ENCODE results near the gene KHSRP. TPM values are rescaled to one million over a fixed set of nuclear protein-coding genes. Genes with fewer than 3 reads are reported as not detected.

The KHSRP gene
- total RNA-seq, 1 donor from 2014 or later: 102 TPM

DNA sequence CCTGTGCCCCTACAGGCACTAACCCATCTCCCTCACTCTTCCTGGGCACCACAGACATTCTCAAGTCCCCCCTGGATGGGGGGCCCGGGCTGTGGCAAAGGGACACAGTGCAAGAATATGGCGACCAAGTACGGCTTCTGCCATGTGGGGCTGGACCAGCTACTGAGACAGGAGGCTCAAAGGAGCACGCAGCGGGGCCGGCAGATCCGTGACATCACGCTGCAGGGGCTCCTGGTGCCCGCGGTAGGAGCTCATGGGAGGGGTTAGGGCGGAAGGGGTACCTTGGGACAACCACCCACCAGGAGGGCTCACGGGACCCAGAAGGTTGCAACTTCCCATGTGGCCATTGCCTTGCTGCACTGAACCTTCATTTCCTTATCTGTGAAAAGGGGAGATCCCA lies 28.3 kb downstream of the KHSRP start:
- no peak for DNase-seq (ENCODE audit: extremely low spot score in 2 of 2)
- H3K27me3 ChIP-seq: no peaks in the 10 kb centered on the region
- TF ChIP-seq POLR2AphosphoS5 (IDR thresholded peaks at IDR 0.05; ENCODE audit: insufficient read depth in 1 of 2, low read depth in 1 of 2) (no peak), POLR2A (IDR thresholded peaks at IDR 0.05) (no peak)
- TF ChIP-seq, protein P1, sequence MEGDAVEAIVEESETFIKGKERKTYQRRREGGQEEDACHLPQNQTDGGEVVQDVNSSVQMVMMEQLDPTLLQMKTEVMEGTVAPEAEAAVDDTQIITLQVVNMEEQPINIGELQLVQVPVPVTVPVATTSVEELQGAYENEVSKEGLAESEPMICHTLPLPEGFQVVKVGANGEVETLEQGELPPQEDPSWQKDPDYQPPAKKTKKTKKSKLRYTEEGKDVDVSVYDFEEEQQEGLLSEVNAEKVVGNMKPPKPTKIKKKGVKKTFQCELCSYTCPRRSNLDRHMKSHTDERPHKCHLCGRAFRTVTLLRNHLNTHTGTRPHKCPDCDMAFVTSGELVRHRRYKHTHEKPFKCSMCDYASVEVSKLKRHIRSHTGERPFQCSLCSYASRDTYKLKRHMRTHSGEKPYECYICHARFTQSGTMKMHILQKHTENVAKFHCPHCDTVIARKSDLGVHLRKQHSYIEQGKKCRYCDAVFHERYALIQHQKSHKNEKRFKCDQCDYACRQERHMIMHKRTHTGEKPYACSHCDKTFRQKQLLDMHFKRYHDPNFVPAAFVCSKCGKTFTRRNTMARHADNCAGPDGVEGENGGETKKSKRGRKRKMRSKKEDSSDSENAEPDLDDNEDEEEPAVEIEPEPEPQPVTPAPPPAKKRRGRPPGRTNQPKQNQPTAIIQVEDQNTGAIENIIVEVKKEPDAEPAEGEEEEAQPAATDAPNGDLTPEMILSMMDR (IDR thresholded peaks at IDR 0.05): no peak
- H3K36me3 ChIP-seq: no peaks in the 10 kb centered on the region
- peaks cover 15% of the 10 kb centered on the region for H3K4me1 ChIP-seq
- intact Hi-C loops (cut with DNase I): no loop called here
- no peaks in the 10 kb centered on the region for H3K9me3 ChIP-seq
- H3K27ac ChIP-seq: no peak overlapping the region
- no peak overlapping the region for H3K4me3 ChIP-seq

DNA sequence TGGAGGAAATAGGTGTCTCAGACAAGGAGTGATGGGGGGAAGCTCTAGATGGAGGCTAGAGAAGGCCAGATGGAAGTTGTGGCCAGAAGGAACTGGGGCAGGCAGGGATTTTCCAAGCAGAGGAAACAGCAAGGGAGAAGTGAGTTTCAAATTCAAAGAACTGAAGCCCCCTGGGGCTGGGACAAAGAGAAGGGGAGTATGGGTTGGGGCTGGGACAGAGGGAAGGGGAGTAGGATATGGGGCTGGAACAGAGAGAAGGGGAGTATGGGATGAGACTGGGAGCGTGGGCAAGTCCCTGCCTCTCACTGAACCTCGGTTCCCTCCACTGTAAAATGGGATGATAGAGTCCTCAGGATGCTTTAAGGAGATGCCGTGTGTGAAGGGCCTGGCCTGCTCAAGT lies 29.8 kb downstream of the KHSRP start:
- TF ChIP-seq POLR2A (IDR thresholded peaks at IDR 0.05): no peak
- TF ChIP-seq, protein P1 (IDR thresholded peaks at IDR 0.05): no peak
- no peak for TF ChIP-seq POLR2AphosphoS5 (IDR thresholded peaks at IDR 0.05; ENCODE audit: insufficient read depth in 1 of 2, low read depth in 1 of 2)
- no peaks in the 10 kb centered on the region for H3K27me3 ChIP-seq
- H3K36me3 ChIP-seq: peaks cover 0 to 5% of the 10 kb centered on the region in 2 donors
- H3K9me3 ChIP-seq: no peaks in the 10 kb centered on the region
- peaks cover 20% of the 10 kb centered on the region for H3K4me1 ChIP-seq
- no peak overlapping the region for H3K27ac ChIP-seq
- no peak for DNase-seq (ENCODE audit: extremely low spot score in 2 of 2)
- intact Hi-C loops (cut with DNase I): no loop called here
- no peak overlapping the region for H3K4me3 ChIP-seq

- peaks cover 0 to 12% of the 10 kb centered on the region in 2 donors for H3K36me3 ChIP-seq
- no peaks in the 10 kb centered on the region for H3K27me3 ChIP-seq
- no peak for DNase-seq (ENCODE audit: extremely low spot score in 2 of 2)
- H3K27ac ChIP-seq: peak overlapping the region; percentile 77
- TF ChIP-seq, protein P1 (IDR thresholded peaks at IDR 0.05): no peak
- TF ChIP-seq POLR2AphosphoS5 (IDR thresholded peaks at IDR 0.05; ENCODE audit: insufficient read depth in 1 of 2, low read depth in 1 of 2): no peak
- TF ChIP-seq POLR2A (IDR thresholded peaks at IDR 0.05): no peak
- H3K4me1 ChIP-seq: peaks cover 20% of the 10 kb centered on the region
- H3K4me3 ChIP-seq: peak overlapping the region; percentile 57 to 79
- intact Hi-C loops (cut with DNase I): no loop called here
- no peaks in the 10 kb centered on the region for H3K9me3 ChIP-seq
Observed at GRCh38 chr19:6393983-6394412, 30.6 kb downstream of the KHSRP start.

DNA sequence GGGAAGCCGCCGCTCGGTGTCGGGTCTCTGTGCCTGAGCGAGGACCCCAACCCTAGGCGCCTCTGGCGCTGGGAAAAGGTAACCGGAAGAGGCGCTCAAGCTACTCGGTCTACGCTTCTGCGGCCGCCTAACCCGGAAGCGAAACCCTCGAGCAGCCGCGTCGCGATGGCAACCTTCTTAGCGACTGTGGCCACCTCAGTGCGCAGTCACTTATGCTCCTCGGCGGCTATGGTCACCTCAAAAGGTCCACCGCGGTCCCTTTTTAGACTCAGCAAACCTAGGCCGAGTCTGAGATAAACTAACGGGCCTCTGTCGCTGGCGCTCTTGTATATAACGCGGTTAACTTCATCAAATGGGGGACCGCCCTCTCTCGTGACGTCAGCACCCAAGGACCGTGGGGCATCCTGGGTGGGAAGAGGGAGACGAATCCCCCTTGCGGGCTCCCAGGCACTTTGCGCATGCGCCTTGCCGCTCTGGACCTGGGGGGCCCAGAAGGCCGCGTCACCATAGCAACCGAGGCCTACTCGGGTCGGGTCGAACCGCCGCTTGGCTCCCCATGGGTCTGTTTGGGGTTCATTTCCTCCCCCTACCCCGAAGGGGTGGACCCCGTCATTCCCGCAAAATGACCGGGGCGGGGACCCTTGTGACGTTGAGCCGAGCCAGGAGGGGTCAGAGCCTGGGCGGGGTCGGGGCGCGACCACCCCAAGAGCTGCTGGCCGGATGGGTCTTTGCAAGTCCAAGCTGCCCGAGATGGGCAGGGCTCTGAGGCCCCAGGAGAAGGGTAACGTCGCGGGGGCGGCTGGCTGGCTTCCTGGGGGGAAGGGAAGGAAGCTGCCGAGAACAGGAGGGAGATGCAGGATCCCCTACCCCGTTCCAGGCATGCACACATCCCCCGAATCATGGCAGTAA lies 31.3 kb downstream of the KHSRP start, which contains the start of gene GTF2F1:
TSS of gene GTF2F1 (minus strand) at position 91 of the 909 bp plus-strand sequence. CDS start 169 bp downstream, outside the sequence.
- H3K4me1 ChIP-seq: peaks cover 20% of the 10 kb centered on the region
- peaks cover 0 to 19% of the 10 kb centered on the region in 2 donors for H3K36me3 ChIP-seq
- DNase-seq (ENCODE audit: extremely low spot score in 2 of 2): peak in 1 of 2 donors; percentile 95
- H3K4me3 ChIP-seq: peak within 1 kb of the TSS; percentile 57 to 79
- TF ChIP-seq POLR2AphosphoS5 (IDR thresholded peaks at IDR 0.05; ENCODE audit: insufficient read depth in 1 of 2, low read depth in 1 of 2) (peak; percentile 50 to 82), POLR2A (IDR thresholded peaks at IDR 0.05) (no peak)
- TF ChIP-seq, protein P1 (IDR thresholded peaks at IDR 0.05): peak in 1 of 3 experiments; percentile 3
- intact Hi-C loops (cut with DNase I): no loop called here
- H3K27me3 ChIP-seq: no peaks in the 10 kb centered on the region
- H3K27ac ChIP-seq: peak within 1 kb of the TSS; percentile 77
- no peaks in the 10 kb centered on the region for H3K9me3 ChIP-seq

Measured in vagina (tissue), 2 donors.